ENCODE measurements around the gene GPC3.

GPC3 gene

DNA sequence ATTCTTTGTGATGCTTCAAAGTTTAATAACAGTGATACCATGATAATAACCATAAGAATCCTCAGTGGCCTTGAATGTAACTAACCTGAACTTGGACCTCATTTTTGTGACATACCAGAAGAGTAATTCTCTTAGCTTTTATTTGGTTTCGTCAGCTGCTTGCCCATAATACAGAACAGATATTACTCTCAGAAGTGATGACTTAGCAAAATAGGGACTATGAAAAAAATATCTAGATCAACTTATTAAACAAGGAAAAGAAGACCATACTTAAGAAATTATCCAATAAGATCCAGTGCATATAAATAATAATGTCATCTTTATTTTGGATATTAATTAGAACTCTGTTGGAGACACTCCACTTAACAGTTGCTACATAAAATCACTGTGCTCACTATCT is 333.2 kb downstream of the GPC3 start:
- Histone ChIP-seq H3K27me3 (replicated peaks in 2 of 5; ENCODE audit: control insufficient read depth in 4 of 5, insufficient read depth in 5 of 5, low read length in 4 of 5) (peaks cover 0 to 2% (median 0%) of the 10 kb centered on the region in 5 experiments), H3K36me3 (ENCODE audit: control insufficient read depth in 4 of 4, insufficient read depth in 4 of 4, low read length in 3 of 4) (no peaks in the 10 kb centered on the region), H3K9me3 (ENCODE audit: control extremely low read depth in 1 of 5, control insufficient read depth in 4 of 5, insufficient read depth in 2 of 5, low read depth in 1 of 5, low read length in 4 of 5) (no peaks in the 10 kb centered on the region), H3K4me1 (ENCODE audit: control extremely low read depth in 1 of 4, control insufficient read depth in 4 of 4, insufficient read depth in 4 of 4, low read length in 3 of 4) (no peaks in the 10 kb centered on the region), H3K4me3 (ENCODE audit: control insufficient read depth in 1 of 7, extremely low read depth in 1 of 7, insufficient read depth in 4 of 7, low read depth in 2 of 7, low read length in 6 of 7) (no peak overlapping the region), H3K27ac (ENCODE audit: insufficient read depth in 1 of 2, low read depth in 1 of 2, low read length in 2 of 2, poor library complexity in 1 of 2, severe bottlenecking in 2 of 2) (no peak overlapping the region)
- WGBS (ENCODE audit: insufficient coverage) = no CpG with 5 or more reads among the region's 1 CpG
- POLR2A ChIA-PET = no interaction called here
- CTCF ChIA-PET = no interaction called here
- DNase-seq = no peak

DNA sequence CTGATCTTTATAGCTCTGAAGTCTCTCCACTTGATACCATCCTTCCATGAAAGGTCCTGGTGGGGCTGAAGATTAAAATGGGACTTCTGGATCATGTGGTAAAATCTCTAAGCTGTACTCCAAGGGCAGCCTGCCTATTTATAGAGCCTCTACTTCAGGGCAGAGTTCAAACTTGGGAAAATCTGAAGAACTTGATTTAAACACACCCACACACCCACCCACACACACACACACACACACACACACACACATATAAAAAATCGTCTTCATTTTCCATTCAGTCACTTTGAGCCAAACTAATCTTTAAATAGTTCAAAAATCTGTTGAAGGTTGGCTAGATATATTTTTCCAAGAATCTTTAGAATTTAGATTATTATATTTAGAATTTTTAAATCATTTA is 335.2 kb downstream of the GPC3 start:
- no peak overlapping the region for H3K4me3 ChIP-seq (ENCODE audit: control insufficient read depth in 1 of 7, extremely low read depth in 1 of 7, insufficient read depth in 4 of 7, low read depth in 2 of 7, low read length in 6 of 7)
- H3K4me1 ChIP-seq (ENCODE audit: control extremely low read depth in 1 of 4, control insufficient read depth in 4 of 4, insufficient read depth in 4 of 4, low read length in 3 of 4) = no peaks in the 10 kb centered on the region
- DNase-seq = no peak
- ChIA-PET CTCF (no interaction called here), POLR2A (no interaction called here)
- H3K27ac ChIP-seq (ENCODE audit: insufficient read depth in 1 of 2, low read depth in 1 of 2, low read length in 2 of 2, poor library complexity in 1 of 2, severe bottlenecking in 2 of 2) = no peak overlapping the region
- H3K27me3 ChIP-seq (replicated peaks in 2 of 5; ENCODE audit: control insufficient read depth in 4 of 5, insufficient read depth in 5 of 5, low read length in 4 of 5) = no peaks in the 10 kb centered on the region
- no peaks in the 10 kb centered on the region for H3K36me3 ChIP-seq (ENCODE audit: control insufficient read depth in 4 of 4, insufficient read depth in 4 of 4, low read length in 3 of 4)
- no CpG with 5 or more reads among the region's 1 CpG for WGBS (ENCODE audit: insufficient coverage)
- no peaks in the 10 kb centered on the region for H3K9me3 ChIP-seq (ENCODE audit: control extremely low read depth in 1 of 5, control insufficient read depth in 4 of 5, insufficient read depth in 2 of 5, low read depth in 1 of 5, low read length in 4 of 5)

DNA sequence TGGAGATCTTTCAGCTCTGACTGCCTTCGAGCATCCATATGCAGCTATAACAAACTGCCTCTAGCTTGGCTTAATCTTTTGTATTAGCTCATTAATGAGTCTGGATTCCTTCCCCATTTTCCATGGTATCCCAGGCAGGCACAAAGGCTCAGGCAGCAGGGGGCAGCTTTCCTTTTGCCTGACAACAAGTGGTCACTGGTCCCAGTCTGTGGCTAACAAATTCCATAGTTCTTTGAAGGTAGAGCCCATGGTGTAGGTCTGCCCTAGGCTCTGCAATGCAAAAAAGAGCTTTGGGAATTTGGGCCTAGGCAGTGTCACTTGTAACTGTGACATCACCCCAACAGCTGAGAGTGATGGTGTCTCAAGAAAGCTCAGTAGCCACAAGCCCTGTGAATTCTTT is 335.7 kb downstream of the GPC3 start:
- H3K9me3 ChIP-seq (ENCODE audit: control extremely low read depth in 1 of 5, control insufficient read depth in 4 of 5, insufficient read depth in 2 of 5, low read depth in 1 of 5, low read length in 4 of 5) = no peaks in the 10 kb centered on the region
- H3K4me1 ChIP-seq (ENCODE audit: control extremely low read depth in 1 of 4, control insufficient read depth in 4 of 4, insufficient read depth in 4 of 4, low read length in 3 of 4) = no peaks in the 10 kb centered on the region
- no peak for DNase-seq
- no CpG with 5 or more reads among the region's 1 CpG for WGBS (ENCODE audit: insufficient coverage)
- H3K27ac ChIP-seq (ENCODE audit: insufficient read depth in 1 of 2, low read depth in 1 of 2, low read length in 2 of 2, poor library complexity in 1 of 2, severe bottlenecking in 2 of 2) = no peak overlapping the region
- ChIA-PET CTCF (no interaction called here), POLR2A (no interaction called here)
- H3K27me3 ChIP-seq (replicated peaks in 2 of 5; ENCODE audit: control insufficient read depth in 4 of 5, insufficient read depth in 5 of 5, low read length in 4 of 5) = no peaks in the 10 kb centered on the region
- H3K4me3 ChIP-seq (ENCODE audit: control insufficient read depth in 1 of 7, extremely low read depth in 1 of 7, insufficient read depth in 4 of 7, low read depth in 2 of 7, low read length in 6 of 7) = no peak overlapping the region
- no peaks in the 10 kb centered on the region for H3K36me3 ChIP-seq (ENCODE audit: control insufficient read depth in 4 of 4, insufficient read depth in 4 of 4, low read length in 3 of 4)

DNA sequence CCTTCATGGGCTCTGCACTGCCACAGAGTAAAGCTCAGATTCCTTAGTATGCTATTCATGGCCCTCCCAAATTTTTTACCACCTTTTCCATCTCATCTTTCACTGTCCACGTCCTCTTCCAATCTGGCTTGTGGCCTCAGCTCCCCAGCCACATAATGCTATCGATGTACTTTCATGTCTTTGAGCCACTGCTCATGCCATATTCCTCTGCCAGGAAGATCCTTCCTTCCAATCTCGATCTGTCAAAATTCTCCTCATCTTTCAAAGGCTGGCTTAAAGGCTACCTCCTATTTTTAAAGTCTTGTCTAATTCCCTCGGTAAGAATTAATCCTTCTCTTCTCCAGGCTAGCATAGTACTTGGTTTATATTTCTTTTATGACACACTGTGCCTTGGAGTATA is 336.8 kb downstream of the GPC3 start:
- no peak for DNase-seq
- H3K27ac ChIP-seq (ENCODE audit: insufficient read depth in 1 of 2, low read depth in 1 of 2, low read length in 2 of 2, poor library complexity in 1 of 2, severe bottlenecking in 2 of 2) = no peak overlapping the region
- CTCF ChIA-PET = no interaction called here
- POLR2A ChIA-PET = no interaction called here
- no peaks in the 10 kb centered on the region for H3K27me3 ChIP-seq (replicated peaks in 2 of 5; ENCODE audit: control insufficient read depth in 4 of 5, insufficient read depth in 5 of 5, low read length in 4 of 5)
- H3K4me3 ChIP-seq (ENCODE audit: control insufficient read depth in 1 of 7, extremely low read depth in 1 of 7, insufficient read depth in 4 of 7, low read depth in 2 of 7, low read length in 6 of 7) = no peak overlapping the region
- WGBS (ENCODE audit: insufficient coverage) = 89% methylated on average over 3 of the region's 4 CpGs
- H3K9me3 ChIP-seq (ENCODE audit: control extremely low read depth in 1 of 5, control insufficient read depth in 4 of 5, insufficient read depth in 2 of 5, low read depth in 1 of 5, low read length in 4 of 5) = no peaks in the 10 kb centered on the region
- no peaks in the 10 kb centered on the region for H3K36me3 ChIP-seq (ENCODE audit: control insufficient read depth in 4 of 4, insufficient read depth in 4 of 4, low read length in 3 of 4)
- H3K4me1 ChIP-seq (ENCODE audit: control extremely low read depth in 1 of 4, control insufficient read depth in 4 of 4, insufficient read depth in 4 of 4, low read length in 3 of 4) = no peaks in the 10 kb centered on the region

GRCh38 chrX:133646719-133647116 is 338.7 kb downstream of the GPC3 start:
- Histone ChIP-seq H3K27me3 (replicated peaks in 2 of 5; ENCODE audit: control insufficient read depth in 4 of 5, insufficient read depth in 5 of 5, low read length in 4 of 5) (no peaks in the 10 kb centered on the region), H3K27ac (ENCODE audit: insufficient read depth in 1 of 2, low read depth in 1 of 2, low read length in 2 of 2, poor library complexity in 1 of 2, severe bottlenecking in 2 of 2) (no peak overlapping the region), H3K4me3 (ENCODE audit: control insufficient read depth in 1 of 7, extremely low read depth in 1 of 7, insufficient read depth in 4 of 7, low read depth in 2 of 7, low read length in 6 of 7) (no peak overlapping the region), H3K36me3 (ENCODE audit: control insufficient read depth in 4 of 4, insufficient read depth in 4 of 4, low read length in 3 of 4) (no peaks in the 10 kb centered on the region), H3K9me3 (ENCODE audit: control extremely low read depth in 1 of 5, control insufficient read depth in 4 of 5, insufficient read depth in 2 of 5, low read depth in 1 of 5, low read length in 4 of 5) (no peaks in the 10 kb centered on the region), H3K4me1 (ENCODE audit: control extremely low read depth in 1 of 4, control insufficient read depth in 4 of 4, insufficient read depth in 4 of 4, low read length in 3 of 4) (no peaks in the 10 kb centered on the region)
- DNase-seq = no peak
- WGBS (ENCODE audit: insufficient coverage) = 90% methylated on average over 1 of the region's 3 CpGs
- POLR2A ChIA-PET = no interaction called here
- CTCF ChIA-PET = no interaction called here

- no peaks in the 10 kb centered on the region for H3K9me3 ChIP-seq (ENCODE audit: control extremely low read depth in 1 of 5, control insufficient read depth in 4 of 5, insufficient read depth in 2 of 5, low read depth in 1 of 5, low read length in 4 of 5)
- H3K4me3 ChIP-seq (ENCODE audit: control insufficient read depth in 1 of 7, extremely low read depth in 1 of 7, insufficient read depth in 4 of 7, low read depth in 2 of 7, low read length in 6 of 7) = no peak overlapping the region
- DNase-seq = no peak
- CTCF ChIA-PET = no interaction called here
- POLR2A ChIA-PET = no interaction called here
- peaks cover 0 to 2% (median 0%) of the 10 kb centered on the region in 5 experiments for H3K27me3 ChIP-seq (replicated peaks in 2 of 5; ENCODE audit: control insufficient read depth in 4 of 5, insufficient read depth in 5 of 5, low read length in 4 of 5)
- no peaks in the 10 kb centered on the region for H3K4me1 ChIP-seq (ENCODE audit: control extremely low read depth in 1 of 4, control insufficient read depth in 4 of 4, insufficient read depth in 4 of 4, low read length in 3 of 4)
- no peak overlapping the region for H3K27ac ChIP-seq (ENCODE audit: insufficient read depth in 1 of 2, low read depth in 1 of 2, low read length in 2 of 2, poor library complexity in 1 of 2, severe bottlenecking in 2 of 2)
- 75% methylated on average over 4 of the region's 5 CpGs for WGBS (ENCODE audit: insufficient coverage)
- no peaks in the 10 kb centered on the region for H3K36me3 ChIP-seq (ENCODE audit: control insufficient read depth in 4 of 4, insufficient read depth in 4 of 4, low read length in 3 of 4)
Observed at GRCh38 chrX:133645977-133646718, 339.2 kb downstream of the GPC3 start.

- Histone ChIP-seq H3K27me3 (replicated peaks in 2 of 5; ENCODE audit: control insufficient read depth in 4 of 5, insufficient read depth in 5 of 5, low read length in 4 of 5) (peaks cover 0 to 5% (median 0%) of the 10 kb centered on the region in 5 experiments), H3K4me1 (ENCODE audit: control extremely low read depth in 1 of 4, control insufficient read depth in 4 of 4, insufficient read depth in 4 of 4, low read length in 3 of 4) (no peaks in the 10 kb centered on the region), H3K36me3 (ENCODE audit: control insufficient read depth in 4 of 4, insufficient read depth in 4 of 4, low read length in 3 of 4) (no peaks in the 10 kb centered on the region), H3K4me3 (ENCODE audit: control insufficient read depth in 1 of 7, extremely low read depth in 1 of 7, insufficient read depth in 4 of 7, low read depth in 2 of 7, low read length in 6 of 7) (no peak overlapping the region), H3K27ac (ENCODE audit: insufficient read depth in 1 of 2, low read depth in 1 of 2, low read length in 2 of 2, poor library complexity in 1 of 2, severe bottlenecking in 2 of 2) (no peak overlapping the region), H3K9me3 (ENCODE audit: control extremely low read depth in 1 of 5, control insufficient read depth in 4 of 5, insufficient read depth in 2 of 5, low read depth in 1 of 5, low read length in 4 of 5) (no peaks in the 10 kb centered on the region)
- no peak for DNase-seq
- WGBS (ENCODE audit: insufficient coverage) = 95% methylated on average over 5 of the region's 6 CpGs
- ChIA-PET POLR2A (no interaction called here), CTCF (no interaction called here)
Observed at GRCh38 chrX:133645256-133645655, 340.1 kb downstream of the GPC3 start.

Data from common myeloid progenitor, CD34-positive (primary cell).